Neural cell (in vitro differentiated cells): Measurements from ENCODE around the gene SSBP3. TPM values are rescaled to one million over a fixed set of nuclear protein-coding genes. Genes with fewer than 3 reads are reported as not detected.
A peak's percentile ranks its signal among the peaks of the same experiment; 100 is the strongest.

Experiments used
- H2AFZ ChIP-seq: fragments of 200-600, 300-800 bp; sonication (generic), shearing (Covaris generic); 2 replicates; pipeline ENCODE4 v1.6.0; 2014; ENCODE audit warnings: low read depth, mild to moderate bottlenecking, antibody characterized with exemption, low read length, moderate library complexity
- H3F3A ChIP-seq: fragments of 200-600 bp; shearing (Covaris generic); 2 replicates; pipeline ENCODE4 v1.6.1; 2016; ENCODE audit warnings: mild to moderate bottlenecking, moderate library complexity, mixed read lengths, antibody characterized with exemption, low read length; ENCODE audit not compliant: insufficient read depth, poor library complexity, severe bottlenecking
- H3K27ac ChIP-seq: fragments of 200-600, 300-800 bp; sonication (generic), shearing (Covaris generic); 2 replicates; pipeline ENCODE4 v1.5.1; 2014; ENCODE audit warnings: mild to moderate bottlenecking, low read length, moderate library complexity
- H3K27me3 ChIP-seq: fragments of 300-800, 200-600 bp; sonication (generic), shearing (Covaris generic); 2 replicates; pipeline ENCODE4 v1.6.0; 2014; ENCODE audit warnings: mild to moderate bottlenecking, low read depth, low read length, moderate library complexity; ENCODE audit not compliant: insufficient read depth
- H3K36me3 ChIP-seq: fragments of 300-800, 200-600 bp; sonication (generic), shearing (Covaris generic); 2 replicates; pipeline ENCODE4 v1.5.1; 2014; ENCODE audit warnings: mild to moderate bottlenecking, antibody characterized with exemption, low read length, moderate library complexity; ENCODE audit not compliant: insufficient read depth
- H3K4me2 ChIP-seq: fragments of 300-800, 200-600 bp; sonication (generic), shearing (Covaris generic); 2 replicates; pipeline ENCODE4 v1.6.0; 2014; ENCODE audit warnings: mild to moderate bottlenecking, low read length
- H3K4me3 ChIP-seq: fragments of 300-800, 200-600 bp; sonication (generic), shearing (Covaris generic); 2 replicates; pipeline ENCODE4 v1.5.1; 2014; ENCODE audit warnings: mild to moderate bottlenecking, low read length, moderate library complexity
- H3K79me2 ChIP-seq: fragments of 200-600 bp; shearing (Covaris generic); replicated peaks from 2 replicates; pipeline ENCODE4 v1.6.0; 2014; ENCODE audit warnings: mild to moderate bottlenecking, low read length, moderate library complexity; ENCODE audit not compliant: insufficient read depth
- H3K9ac ChIP-seq: fragments of 300-800, 200-600 bp; sonication (generic), shearing (Covaris generic); 2 replicates; pipeline ENCODE4 v1.6.1; 2016; ENCODE audit warnings: mild to moderate bottlenecking, low read length, mixed read lengths
- H3K9me2 ChIP-seq: fragments of 200-600 bp; shearing (Covaris generic); 2 replicates; pipeline ENCODE4 v1.6.1; 2016; ENCODE audit warnings: mild to moderate bottlenecking, low read length, mixed read lengths; ENCODE audit not compliant: insufficient read depth
- H3K9me3 ChIP-seq: fragments of 200-600, 300-800 bp; sonication (generic), shearing (Covaris generic); 2 replicates; pipeline ENCODE4 v1.6.1; 2016; ENCODE audit warnings: mild to moderate bottlenecking, mixed run types, low read length, moderate library complexity, mixed read lengths
- H4K20me1 ChIP-seq: fragments of 200-600 bp; shearing (Covaris generic); 2 replicates; pipeline ENCODE4 v1.6.1; 2016; ENCODE audit warnings: mild to moderate bottlenecking, mixed run types; ENCODE audit not compliant: insufficient read depth
- CTCF ChIP-seq: fragments of 450-650 bp; IDR thresholded peaks from 2 replicates; pipeline ENCODE4 v1.5.1; 2014; ENCODE audit warnings: antibody characterized with exemption, mild to moderate bottlenecking, moderate library complexity; ENCODE audit not compliant: poor library complexity, severe bottlenecking
- EP300 ChIP-seq: fragments of 450-650 bp; conservative IDR thresholded peaks from 2 replicates; pipeline ENCODE4 v1.6.1; 2014; ENCODE audit warnings: antibody characterized with exemption, mild to moderate bottlenecking, moderate library complexity; ENCODE audit not compliant: poor library complexity, severe bottlenecking
- EZH2 ChIP-seq: fragments of 200-600, 300-800 bp; shearing (Covaris generic), sonication (generic); IDR thresholded peaks from 2 replicates; pipeline ENCODE4 v1.6.1; 2014; ENCODE audit warnings: antibody characterized with exemption, low read length, borderline replicate concordance, mild to moderate bottlenecking; ENCODE audit not compliant: insufficient read depth, poor library complexity, severe bottlenecking
- MXI1 ChIP-seq: fragments of 450-650 bp; conservative IDR thresholded peaks from 2 replicates; pipeline ENCODE4 v1.6.1; 2014; ENCODE audit warnings: antibody characterized with exemption, mild to moderate bottlenecking; ENCODE audit not compliant: poor library complexity, severe bottlenecking
- POLR2AphosphoS5 ChIP-seq: IDR thresholded peaks from 2 replicates; pipeline ENCODE4 v1.6.1; 2012
- RAD21 ChIP-seq: fragments of 450-650 bp; conservative IDR thresholded peaks from 2 replicates; pipeline ENCODE4 v1.6.1; 2014; ENCODE audit warnings: antibody characterized with exemption, mild to moderate bottlenecking, moderate library complexity
- REST ChIP-seq: IDR thresholded peaks from 2 replicates; pipeline ENCODE4 v1.6.1; 2012; ENCODE audit warnings: borderline replicate concordance
- SMC3 ChIP-seq: fragments of 450-650 bp; conservative IDR thresholded peaks from 2 replicates; pipeline ENCODE4 v1.6.1; 2014; ENCODE audit warnings: antibody characterized with exemption, mild to moderate bottlenecking, moderate library complexity; ENCODE audit not compliant: poor library complexity
- TAF1 ChIP-seq: IDR thresholded peaks from 2 replicates; pipeline ENCODE4 v1.6.1; 2012; ENCODE audit warnings: low read depth
- polyA plus RNA-seq: library from polyadenylated mRNA; depleted of rRNA; stranded (reverse); fragments of >200 nt; gene quantifications from 2 replicates; pipeline ENCODE4 v1.2.3, GENCODE V29; 2014

The SSBP3 gene
- polyA plus RNA-seq, 1 donor from 2014 or later: 77.4 TPM

- TF ChIP-seq SMC3 (peak; percentile 74), CTCF (peak; percentile 68), RAD21 (peak; percentile 76), POLR2AphosphoS5 (peak; percentile 14), REST (no peak), EZH2 (no peak), MXI1 (peak; percentile 78), EP300 (peak; percentile 28), TAF1 (no peak)
- Histone ChIP-seq H3K9me2 (no peaks in the 10 kb centered on the region), H3K4me2 (no peak overlapping the region), H3K9ac (peak overlapping the region; percentile 20), H3K27me3 (no peaks in the 10 kb centered on the region), H3K79me2 (peaks cover 36% of the 10 kb centered on the region), H3K4me3 (peak overlapping the region; percentile 23), H3K27ac (peak overlapping the region; percentile 16), H3K36me3 (no peaks in the 10 kb centered on the region), H4K20me1 (peaks cover 12% of the 10 kb centered on the region), H3K9me3 (no peaks in the 10 kb centered on the region), H3F3A (no peaks in the 10 kb centered on the region), H2AFZ (no peak overlapping the region)
Observed at GRCh38 chr1:54273092-54273794, 133.0 kb downstream of the SSBP3 start.

- TF ChIP-seq CTCF (no peak), MXI1 (no peak)
- H3K4me3 ChIP-seq: peak overlapping the region; percentile 23
- peak overlapping the region; percentile 20 for H3K9ac ChIP-seq
- no peaks in the 10 kb centered on the region for H3F3A ChIP-seq
- H3K36me3 ChIP-seq: no peaks in the 10 kb centered on the region
- H2AFZ ChIP-seq: no peak overlapping the region
- H4K20me1 ChIP-seq: peaks cover 12% of the 10 kb centered on the region
- H3K27me3 ChIP-seq: no peaks in the 10 kb centered on the region
- peaks cover 36% of the 10 kb centered on the region for H3K79me2 ChIP-seq
- no peaks in the 10 kb centered on the region for H3K9me3 ChIP-seq
- H3K27ac ChIP-seq: peak overlapping the region; percentile 16
- no peak overlapping the region for H3K4me2 ChIP-seq
- no peaks in the 10 kb centered on the region for H3K9me2 ChIP-seq
Observed at GRCh38 chr1:54272772-54273091, 133.5 kb downstream of the SSBP3 start.
